H9 (cell line): ENCODE data around the gene NUP155. TPM values are rescaled to one million over a fixed set of nuclear protein-coding genes. Genes with fewer than 3 reads are reported as not detected.
"Not testable (repeated sequence)": the region's sequence is repeated elsewhere in the genome, so short reads cannot be mapped to it uniquely, and the experiment has no call there.

Experiments used
- DNase-seq: peaks from one replicate; pipeline ENCODE4 v3.0.0-alpha.2; 2017
- H2AFZ ChIP-seq: one replicate; pipeline ENCODE4 v1.6.1; 2013; ENCODE audit warnings: mild to moderate bottlenecking, low read length, control low read depth, moderate library complexity
- H2AK5ac ChIP-seq: 2 replicates; pipeline ENCODE4 v1.6.1; 2013; ENCODE audit warnings: low read length, control low read depth, mixed read lengths; ENCODE audit not compliant: insufficient read length
- H2BK120ac ChIP-seq: one replicate; pipeline ENCODE4 v1.6.1; 2013; ENCODE audit warnings: low read depth, mild to moderate bottlenecking, low read length, control low read depth, inconsistent platforms; ENCODE audit not compliant: poor library complexity, severe bottlenecking
- H2BK12ac ChIP-seq: 2 replicates; pipeline ENCODE4 v1.6.1; 2013; ENCODE audit warnings: low read length, control low read depth, mixed read lengths, low read depth; ENCODE audit not compliant: insufficient read length
- H2BK15ac ChIP-seq: 2 replicates; pipeline ENCODE4 v1.6.1; 2013; ENCODE audit warnings: low read depth, low read length, control low read depth
- H2BK20ac ChIP-seq: one replicate; pipeline ENCODE4 v1.6.1; 2013; ENCODE audit warnings: low read depth, mild to moderate bottlenecking, low read length, control low read depth, inconsistent platforms; ENCODE audit not compliant: poor library complexity, severe bottlenecking
- H2BK5ac ChIP-seq: 2 replicates; pipeline ENCODE4 v1.6.1; 2013; ENCODE audit warnings: low read length, control low read depth, mixed read lengths; ENCODE audit not compliant: insufficient read length
- H3K14ac ChIP-seq: 2 replicates; pipeline ENCODE4 v1.6.1; 2013; ENCODE audit warnings: low read length, control low read depth; ENCODE audit not compliant: insufficient read depth
- H3K18ac ChIP-seq: 2 replicates; pipeline ENCODE4 v1.6.1; 2013; ENCODE audit warnings: low read depth, mild to moderate bottlenecking, mixed read lengths, low read length, control low read depth; ENCODE audit not compliant: insufficient read length
- H3K23ac ChIP-seq: 2 replicates; pipeline ENCODE4 v1.6.1; 2013; ENCODE audit warnings: low read length, control low read depth, mixed read lengths, low read depth; ENCODE audit not compliant: insufficient read length
- H3K23me2 ChIP-seq: 2 replicates; pipeline ENCODE4 v1.6.1; 2013; ENCODE audit warnings: low read depth, mild to moderate bottlenecking, mixed read lengths, low read length, control low read depth; ENCODE audit not compliant: insufficient read length, poor library complexity, severe bottlenecking
- H3K27ac ChIP-seq: 2 replicates; pipeline ENCODE4 v1.5.1; 2013; ENCODE audit warnings: low read length, control low read depth, mixed read lengths, low read depth; ENCODE audit not compliant: insufficient read length
- H3K27me3 ChIP-seq: 2 replicates; pipeline ENCODE4 v1.6.1; 2013; ENCODE audit warnings: low read length, control low read depth, inconsistent platforms; ENCODE audit not compliant: insufficient read depth
- H3K4ac ChIP-seq: 2 replicates; pipeline ENCODE4 v1.6.1; 2013; ENCODE audit warnings: low read depth, mild to moderate bottlenecking, control low read depth, inconsistent platforms, low read length, moderate library complexity
- H3K4me1 ChIP-seq: 2 replicates; pipeline ENCODE4 v1.6.1; 2013; ENCODE audit warnings: low read length, control low read depth, inconsistent platforms; ENCODE audit not compliant: insufficient read depth
- H3K4me2 ChIP-seq: 2 replicates; pipeline ENCODE4 v1.6.1; 2013; ENCODE audit warnings: low read length, control low read depth, mixed read lengths; ENCODE audit not compliant: insufficient read length, insufficient read depth
- H3K56ac ChIP-seq: 2 replicates; pipeline ENCODE4 v1.6.1; 2013; ENCODE audit warnings: low read depth, mild to moderate bottlenecking, mixed read lengths, low read length, control low read depth; ENCODE audit not compliant: insufficient read length
- H3K79me1 ChIP-seq: 2 replicates; pipeline ENCODE4 v1.6.1; 2013; ENCODE audit warnings: low read depth, mild to moderate bottlenecking, moderate library complexity, low read length, control low read depth, inconsistent platforms; ENCODE audit not compliant: insufficient read depth, poor library complexity, severe bottlenecking
- H3K79me2 ChIP-seq: 2 replicates; pipeline ENCODE4 v1.6.1; 2013; ENCODE audit warnings: low read length, control low read depth, inconsistent platforms; ENCODE audit not compliant: insufficient read depth
- H3K9ac ChIP-seq: 2 replicates; pipeline ENCODE4 v1.6.1; 2013; ENCODE audit warnings: low read length, control low read depth, mixed read lengths; ENCODE audit not compliant: insufficient read length; ENCODE audit errors: extremely low read depth
- H3K9me3 ChIP-seq: one replicate; pipeline ENCODE4 v1.6.1; 2013; ENCODE audit warnings: low read depth, low read length, inconsistent platforms; ENCODE audit not compliant: control insufficient read depth
- H3T11ph ChIP-seq: one replicate; pipeline ENCODE4 v1.6.1; 2013; ENCODE audit warnings: mild to moderate bottlenecking, low read length, control low read depth, inconsistent platforms
- H4K20me1 ChIP-seq: one replicate; pipeline ENCODE4 v1.6.1; 2013; ENCODE audit not compliant: control insufficient read depth, insufficient read length, insufficient read depth
- H4K5ac ChIP-seq: 2 replicates; pipeline ENCODE4 v1.6.1; 2013; ENCODE audit warnings: low read depth, mild to moderate bottlenecking, mixed read lengths, low read length, control low read depth; ENCODE audit not compliant: insufficient read length
- H4K8ac ChIP-seq: replicated peaks from 2 replicates; pipeline ENCODE4 v1.6.1; 2013; ENCODE audit warnings: low read length, control low read depth, mixed read lengths, low read depth; ENCODE audit not compliant: insufficient read length
- H4K91ac ChIP-seq: 2 replicates; pipeline ENCODE4 v1.6.1; 2013; ENCODE audit warnings: low read depth, mild to moderate bottlenecking, moderate library complexity, mixed read lengths, low read length, control low read depth; ENCODE audit not compliant: insufficient read length
- H3K27ac Mint-ChIP-seq, 3 experiments: 2 replicates in 2 of 3; 3 replicates in 1 of 3; pipeline ENCODE4 v1.8.0; 2020 to 2021; ENCODE audit warnings: mixed read lengths in 3 of 3, mild to moderate bottlenecking in 1 of 3, moderate library complexity in 1 of 3
- H3K27me3 Mint-ChIP-seq: 2 replicates; pipeline ENCODE4 v1.8.0; 2021; ENCODE audit warnings: low read depth, mild to moderate bottlenecking, moderate library complexity, mixed read lengths
- H3K36me3 Mint-ChIP-seq, 3 experiments: 2 replicates in 2 of 3; 3 replicates in 1 of 3; pipeline ENCODE4 v1.8.0; 2020 to 2021; ENCODE audit warnings: low read depth in 3 of 3, mixed read lengths in 3 of 3; ENCODE audit not compliant: insufficient read depth in 1 of 3
- H3K4me1 Mint-ChIP-seq, 2 experiments: 2 replicates each; pipeline ENCODE4 v1.8.0; 2020; ENCODE audit warnings: mixed read lengths in 2 of 2
- H3K4me3 Mint-ChIP-seq, 2 experiments: 2 replicates in 1 of 2; 3 replicates in 1 of 2; pipeline ENCODE4 v1.8.0; 2020 to 2021; ENCODE audit warnings: mild to moderate bottlenecking in 2 of 2, mixed read lengths in 2 of 2, moderate library complexity in 1 of 2
- H3K9me3 Mint-ChIP-seq, 2 experiments: 2 replicates in 1 of 2; 3 replicates in 1 of 2; pipeline ENCODE4 v1.8.0; 2020; ENCODE audit warnings: mild to moderate bottlenecking in 2 of 2, mixed read lengths in 2 of 2, moderate library complexity in 1 of 2
- WGBS: extraction: QIAGEN DNeasy Blood & Tissue Kit; methylation state at CpG from one replicate; pipeline ENCODE4 v1.1.7; 2013; ENCODE audit warnings: missing lambda C conversion rate, low lambda C conversion rate, mixed read lengths; ENCODE audit not compliant: insufficient read length; ENCODE audit errors: extremely low coverage; 5-methylcytosine and 5-hydroxymethylcytosine counted together
- total RNA-seq: library from RNA; stranded (reverse); gene quantifications from 2 replicates; pipeline ENCODE4 v1.2.1, GENCODE V29; 2021
- TF ChIP-seq, protein P1 (sequence below): fragments of 200-600 bp; sonication (generic); conservative IDR thresholded peaks from 3 replicates; pipeline ENCODE4 v1.8.0; 2021; ENCODE audit warnings: antibody characterized with exemption, mild to moderate bottlenecking

The NUP155 gene
- total RNA-seq, 1 experiment from 2014 or later = 82.4 TPM

- H4K8ac ChIP-seq = no peak overlapping the region
- no peak overlapping the region for H2BK15ac ChIP-seq
- Mint-ChIP-seq H3K27me3 (no peaks in the 10 kb centered on the region), H3K9me3 (no peaks in the 10 kb centered on the region), H3K27ac (no peak overlapping the region), H3K4me3 (no peak overlapping the region), H3K4me1 (no peaks in the 10 kb centered on the region), H3K36me3 (peaks cover 37 to 79% (median 72%) of the 10 kb centered on the region in 3 experiments; a peak in 6 of 7 replicates)
- no peak overlapping the region for H3K4me2 ChIP-seq
- H4K20me1 ChIP-seq = no peaks in the 10 kb centered on the region
- H2BK20ac ChIP-seq = no peak overlapping the region
- H3K4me1 ChIP-seq = no peaks in the 10 kb centered on the region
- no peak overlapping the region for H3K4ac ChIP-seq
- H3T11ph ChIP-seq = no peak overlapping the region
- H3K23me2 ChIP-seq = no peaks in the 10 kb centered on the region
- no peak overlapping the region for H2AFZ ChIP-seq
- no peak overlapping the region for H3K23ac ChIP-seq
- no peak overlapping the region for H3K9ac ChIP-seq
- H2BK12ac ChIP-seq = no peak overlapping the region
- no peaks in the 10 kb centered on the region for H3K79me1 ChIP-seq
- no peak overlapping the region for H2AK5ac ChIP-seq
- H2BK5ac ChIP-seq = no peak overlapping the region
- H2BK120ac ChIP-seq = no peak overlapping the region
- no peak overlapping the region for H3K18ac ChIP-seq
- no peaks in the 10 kb centered on the region for H3K79me2 ChIP-seq
- H3K56ac ChIP-seq = no peak overlapping the region
- TF ChIP-seq, protein P1, sequence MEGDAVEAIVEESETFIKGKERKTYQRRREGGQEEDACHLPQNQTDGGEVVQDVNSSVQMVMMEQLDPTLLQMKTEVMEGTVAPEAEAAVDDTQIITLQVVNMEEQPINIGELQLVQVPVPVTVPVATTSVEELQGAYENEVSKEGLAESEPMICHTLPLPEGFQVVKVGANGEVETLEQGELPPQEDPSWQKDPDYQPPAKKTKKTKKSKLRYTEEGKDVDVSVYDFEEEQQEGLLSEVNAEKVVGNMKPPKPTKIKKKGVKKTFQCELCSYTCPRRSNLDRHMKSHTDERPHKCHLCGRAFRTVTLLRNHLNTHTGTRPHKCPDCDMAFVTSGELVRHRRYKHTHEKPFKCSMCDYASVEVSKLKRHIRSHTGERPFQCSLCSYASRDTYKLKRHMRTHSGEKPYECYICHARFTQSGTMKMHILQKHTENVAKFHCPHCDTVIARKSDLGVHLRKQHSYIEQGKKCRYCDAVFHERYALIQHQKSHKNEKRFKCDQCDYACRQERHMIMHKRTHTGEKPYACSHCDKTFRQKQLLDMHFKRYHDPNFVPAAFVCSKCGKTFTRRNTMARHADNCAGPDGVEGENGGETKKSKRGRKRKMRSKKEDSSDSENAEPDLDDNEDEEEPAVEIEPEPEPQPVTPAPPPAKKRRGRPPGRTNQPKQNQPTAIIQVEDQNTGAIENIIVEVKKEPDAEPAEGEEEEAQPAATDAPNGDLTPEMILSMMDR = no peak
- H3K14ac ChIP-seq = no peak overlapping the region
- no CpG with 5 or more reads among the region's 2 CpGs for WGBS
- no peaks in the 10 kb centered on the region for H3K27me3 ChIP-seq
- no peak overlapping the region for H3K27ac ChIP-seq
- H4K5ac ChIP-seq = no peak overlapping the region
- no peaks in the 10 kb centered on the region for H3K9me3 ChIP-seq
- no peak overlapping the region for H4K91ac ChIP-seq
- DNase-seq = no peak
These were observed 66.0 kb downstream of the NUP155 start for GRCh38 chr5:37304888-37305287.

- not testable (repeated sequence) for H3K79me2 ChIP-seq, H3T11ph ChIP-seq, H3K4me1 Mint-ChIP-seq, H3K9ac ChIP-seq, H3K9me3 Mint-ChIP-seq, H3K27me3 ChIP-seq, H4K91ac ChIP-seq, H3K27me3 Mint-ChIP-seq, H4K20me1 ChIP-seq, H3K4ac ChIP-seq, H4K5ac ChIP-seq, H2BK5ac ChIP-seq, H3K27ac Mint-ChIP-seq, H3K27ac ChIP-seq, H3K18ac ChIP-seq, H2BK20ac ChIP-seq, H2BK12ac ChIP-seq, H3K4me1 ChIP-seq, H2AFZ ChIP-seq, H3K4me2 ChIP-seq, H3K79me1 ChIP-seq, H3K9me3 ChIP-seq, H3K14ac ChIP-seq, H3K23ac ChIP-seq, H4K8ac ChIP-seq, DNase-seq, H3K23me2 ChIP-seq, H3K4me3 Mint-ChIP-seq, H2BK15ac ChIP-seq, H2BK120ac ChIP-seq, H2AK5ac ChIP-seq, H3K56ac ChIP-seq
- peaks cover 54 to 84% (median 83%) of the 10 kb centered on the region in 3 experiments for H3K36me3 Mint-ChIP-seq
- WGBS = no CpG with 5 or more reads among the region's 7 CpGs
These were observed 74.6 kb downstream of the NUP155 start for GRCh38 chr5:37296313-37296712.
